HG02973 (cell line): ENCODE measurements around the gene DMRTB1.

Source experiments
- ATAC-seq: cut with Tn5 transposase; IDR thresholded peaks from one replicate; pipeline ENCODE4 v1.9.1; 2021; ENCODE audit warnings: moderate library complexity; ENCODE audit not compliant: unreplicated experiment

Gene DMRTB1

GRCh38 chr1:53462769-53463501 lies 3.7 kb downstream of the DMRTB1 start:
- no peak for ATAC-seq

GRCh38 chr1:53463961-53464899 lies 5.0 kb downstream of the DMRTB1 start:
- ATAC-seq = no peak

- ATAC-seq = no peak
Observed at GRCh38 chr1:53465023-53465957, 6.1 kb downstream of the DMRTB1 start.

DNA sequence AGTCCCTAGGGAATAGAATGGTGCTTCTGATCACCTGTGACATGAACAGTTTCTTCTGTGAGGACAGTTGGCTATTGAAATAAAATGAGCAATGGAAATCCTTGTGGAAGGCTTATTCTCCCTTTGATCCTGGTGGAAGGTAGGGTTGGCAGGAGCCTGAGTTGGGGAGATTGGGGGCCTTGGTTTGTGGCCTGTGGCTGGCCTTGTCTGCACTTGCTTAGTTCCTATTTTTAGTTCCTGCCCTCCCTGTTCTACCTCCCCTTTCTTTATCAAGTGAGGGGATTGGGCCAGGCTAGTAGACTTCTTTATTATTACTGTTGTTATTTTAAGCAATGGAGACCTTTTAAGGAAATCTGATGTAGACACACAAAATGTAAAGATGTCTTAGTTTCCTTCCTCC lies 8.2 kb downstream of the DMRTB1 start:
- ATAC-seq = no peak

DNA sequence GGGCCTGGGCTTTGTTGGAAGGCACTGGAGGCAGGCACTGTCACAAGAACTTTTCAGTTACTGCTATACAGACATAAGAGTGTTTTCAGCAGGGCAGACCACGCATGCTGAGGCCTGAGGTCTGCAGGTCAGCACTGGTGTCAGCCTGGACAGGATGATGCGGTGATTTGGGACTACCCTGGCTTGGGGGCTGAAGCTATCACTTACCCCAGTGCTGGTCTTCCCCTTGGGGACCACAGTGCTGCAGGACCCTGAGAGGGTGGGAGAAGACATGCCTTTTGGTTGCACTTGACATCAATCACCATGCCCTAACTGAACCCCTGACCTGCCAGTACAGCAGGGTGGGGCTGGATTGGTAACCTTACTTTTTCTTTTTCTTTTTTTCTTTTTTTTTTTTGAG lies 9.2 kb downstream of the DMRTB1 start:
- ATAC-seq = no peak

DNA sequence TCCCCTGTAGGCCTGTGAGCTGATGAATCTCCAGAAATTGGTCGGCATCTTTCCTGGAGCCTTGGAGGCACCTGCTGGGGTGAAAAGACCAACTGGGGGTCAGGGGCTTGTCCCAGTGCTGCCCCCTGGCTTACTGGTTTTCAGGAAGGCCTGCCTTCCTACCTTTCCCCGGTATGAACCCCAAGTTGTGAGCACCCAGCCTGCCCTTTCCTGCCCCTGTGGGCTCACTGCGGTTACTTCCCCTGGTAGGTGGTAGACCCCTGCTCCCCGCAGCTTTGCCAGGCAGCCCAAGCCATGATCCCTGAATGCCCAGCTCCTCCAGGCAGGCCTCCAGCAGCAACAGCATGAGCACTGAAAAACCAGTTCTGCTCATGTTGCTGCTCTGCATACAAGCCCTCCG lies 10.2 kb downstream of the DMRTB1 start:
- no peak for ATAC-seq

GRCh38 chr1:53470155-53470554 lies 11.0 kb downstream of the DMRTB1 start:
- ATAC-seq = no peak

GRCh38 chr1:53470584-53470983 lies 11.4 kb downstream of the DMRTB1 start:
- no peak for ATAC-seq

- no peak for ATAC-seq
Observed at GRCh38 chr1:53471000-53471399, 11.8 kb downstream of the DMRTB1 start.

- ATAC-seq = no peak
Observed at GRCh38 chr1:53473463-53473862, 14.3 kb downstream of the DMRTB1 start.

DNA sequence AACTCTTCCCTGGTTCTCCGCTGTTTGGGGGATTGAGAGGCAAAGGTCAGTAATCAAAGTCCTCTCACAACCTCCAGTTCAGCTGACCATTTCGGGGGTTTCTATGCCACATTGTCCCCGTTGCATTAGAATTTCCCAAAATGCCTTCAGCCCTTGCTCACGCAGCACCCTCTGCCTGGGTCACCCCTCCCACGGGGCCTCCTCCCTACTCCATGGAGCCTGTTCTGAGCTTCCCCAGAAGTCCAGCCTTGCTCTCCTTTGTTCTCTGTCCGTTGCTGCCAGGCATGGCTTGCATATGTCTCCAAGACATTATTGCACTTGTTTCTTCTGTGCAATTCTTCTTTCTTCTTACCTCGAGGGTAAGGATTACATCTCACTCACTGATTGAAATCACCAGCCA lies 16.5 kb downstream of the DMRTB1 start:
- ATAC-seq = no peak

DNA sequence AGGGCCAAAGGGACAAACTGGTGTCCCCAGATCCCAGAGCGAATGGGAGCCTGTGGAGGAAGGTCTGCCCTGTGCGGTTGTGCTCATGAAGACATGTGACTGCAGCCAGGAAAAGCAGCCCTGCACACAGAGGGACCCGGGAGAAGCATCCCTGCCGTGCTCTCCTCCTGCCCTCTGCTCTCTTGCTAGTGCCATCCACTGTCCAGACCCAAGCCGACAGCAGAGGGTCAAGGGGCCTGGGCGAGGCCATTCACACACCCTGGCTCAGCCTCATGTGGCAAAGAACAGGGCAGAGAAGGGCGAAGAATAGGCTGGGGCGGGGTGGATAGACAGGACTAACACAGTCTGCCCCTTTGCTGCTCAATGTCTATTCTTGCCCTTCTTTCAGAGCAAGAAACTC lies 17.4 kb downstream of the DMRTB1 start:
- no peak for ATAC-seq

GRCh38 chr1:53477651-53478501 lies 18.7 kb downstream of the DMRTB1 start:
- no peak for ATAC-seq

- no peak for ATAC-seq
Observed at GRCh38 chr1:53478502-53478818, 19.3 kb downstream of the DMRTB1 start.

DNA sequence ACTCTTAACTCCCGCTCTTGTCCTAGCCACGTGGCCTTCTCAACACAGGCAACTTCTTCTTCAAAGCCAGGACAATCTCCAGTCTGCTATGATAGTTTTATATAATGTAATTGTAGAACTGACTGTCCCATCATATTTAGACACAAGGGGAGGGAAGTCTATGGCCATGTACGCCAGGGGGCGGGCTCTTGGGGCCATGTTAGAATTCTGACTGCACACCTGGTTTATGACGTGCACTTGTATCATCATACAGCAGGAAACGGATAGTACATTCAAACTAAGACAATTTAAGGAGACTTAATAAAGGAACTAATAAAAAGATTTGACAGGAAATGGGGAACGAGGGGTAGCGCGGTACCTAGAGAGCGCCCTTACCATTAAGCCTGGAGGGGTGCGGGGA lies 21.5 kb downstream of the DMRTB1 start:
- no peak for ATAC-seq

DNA sequence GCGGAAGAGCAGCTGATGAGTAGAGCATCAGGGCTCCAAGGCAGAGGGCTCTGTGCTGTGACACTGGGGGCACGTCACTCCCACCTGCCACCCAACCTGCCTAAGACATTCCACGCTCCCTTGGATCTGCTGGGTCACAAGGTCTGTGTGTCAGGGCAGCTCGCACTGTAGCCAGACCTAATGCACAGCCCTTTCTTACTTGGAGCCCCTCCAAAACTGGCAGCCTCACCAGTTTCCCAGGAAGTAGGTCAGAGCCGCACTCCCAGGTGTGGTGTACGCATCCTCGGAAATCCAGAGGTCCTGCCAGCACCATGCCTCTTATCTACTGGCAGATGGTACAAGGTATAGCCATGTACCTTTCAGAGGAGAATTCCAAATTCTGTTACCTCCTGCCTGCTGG lies 22.3 kb downstream of the DMRTB1 start:
- no peak for ATAC-seq

DNA sequence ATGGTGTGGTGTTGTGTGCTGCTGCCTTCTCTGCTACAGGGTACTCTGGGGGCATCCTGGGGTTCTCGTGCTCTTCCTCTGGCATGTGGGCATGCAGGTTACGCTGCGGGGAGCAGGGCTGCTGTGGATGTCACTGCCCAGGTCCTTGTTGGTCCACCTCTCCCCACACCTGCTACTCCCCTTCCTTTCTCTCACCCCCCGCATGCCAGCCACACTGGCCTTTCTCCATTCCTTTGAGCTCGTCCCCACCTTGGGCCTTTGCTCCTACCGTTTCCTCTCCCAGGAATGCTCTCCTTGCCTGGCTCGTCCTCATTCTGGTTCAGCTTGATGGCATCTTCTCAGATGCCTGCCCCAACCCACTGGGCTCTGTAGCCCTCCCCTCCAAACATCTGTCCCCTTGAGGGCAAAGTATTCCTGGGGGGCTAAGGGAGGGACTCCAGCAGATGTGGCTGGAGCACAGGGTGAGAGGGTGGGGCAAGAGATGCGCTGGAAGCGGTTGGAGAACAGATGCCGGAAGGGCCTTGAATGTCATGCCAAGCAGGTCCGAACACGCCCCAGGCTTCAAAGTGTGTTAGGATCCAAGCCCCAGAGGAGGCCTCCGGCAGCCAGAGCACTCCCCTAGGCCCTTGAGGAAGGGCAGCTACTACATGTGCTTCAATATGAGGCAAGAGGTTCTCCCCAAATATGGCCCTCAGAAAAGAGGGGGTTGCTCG lies 23.4 kb downstream of the DMRTB1 start:
- ATAC-seq = no peak

DNA sequence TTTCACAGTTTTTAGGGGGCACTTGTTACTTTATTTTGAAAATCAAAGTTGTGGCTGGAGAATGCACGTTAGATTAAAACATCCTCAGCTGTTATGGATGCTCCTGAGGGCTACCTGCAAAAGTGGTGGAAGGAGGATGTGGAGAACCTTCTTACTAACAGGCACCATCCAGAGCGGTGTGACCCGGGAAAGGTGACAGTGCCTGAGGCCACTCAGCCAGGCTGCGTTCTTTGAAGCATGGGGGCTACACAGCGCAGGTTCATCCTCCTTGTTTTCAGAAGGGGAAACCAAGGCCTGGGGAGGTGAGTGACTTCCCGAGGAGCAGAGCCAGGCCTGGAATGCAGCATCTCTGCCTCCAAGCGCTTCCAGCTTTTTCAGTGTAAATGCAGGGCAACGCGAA lies 24.0 kb downstream of the DMRTB1 start:
- ATAC-seq = no peak

DNA sequence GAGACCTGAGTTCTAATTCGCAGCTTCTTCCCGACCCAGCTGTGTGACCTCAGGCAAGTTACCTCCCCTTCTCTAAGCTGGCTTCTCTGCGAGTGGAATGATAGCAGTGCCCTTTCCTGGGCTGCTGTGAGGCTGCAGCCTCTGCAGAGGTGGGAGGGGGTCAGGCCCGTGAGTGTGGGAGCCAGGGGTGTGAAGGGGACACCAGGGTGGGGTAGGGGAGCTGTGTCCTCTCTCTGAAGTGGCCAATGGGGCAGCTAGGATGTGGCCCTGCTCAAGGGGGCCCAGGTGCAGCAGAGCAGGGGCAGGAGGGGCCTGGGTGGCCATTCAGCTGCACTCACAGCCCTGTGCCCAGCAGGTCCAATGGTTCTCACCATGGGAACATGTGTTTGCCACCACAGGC lies 24.5 kb downstream of the DMRTB1 start:
- no peak for ATAC-seq
